HG02938 (cell line): Measurements from ENCODE around the gene TDP2.

Experiments
- ATAC-seq: cut with Tn5 transposase; IDR thresholded peaks from one replicate; pipeline ENCODE4 v1.9.1; 2021; ENCODE audit warnings: mild to moderate bottlenecking, moderate library complexity; ENCODE audit not compliant: unreplicated experiment

Gene TDP2

GRCh38 chr6:24606200-24606930 lies 60.3 kb downstream of the TDP2 start:
- ATAC-seq = no peak

DNA sequence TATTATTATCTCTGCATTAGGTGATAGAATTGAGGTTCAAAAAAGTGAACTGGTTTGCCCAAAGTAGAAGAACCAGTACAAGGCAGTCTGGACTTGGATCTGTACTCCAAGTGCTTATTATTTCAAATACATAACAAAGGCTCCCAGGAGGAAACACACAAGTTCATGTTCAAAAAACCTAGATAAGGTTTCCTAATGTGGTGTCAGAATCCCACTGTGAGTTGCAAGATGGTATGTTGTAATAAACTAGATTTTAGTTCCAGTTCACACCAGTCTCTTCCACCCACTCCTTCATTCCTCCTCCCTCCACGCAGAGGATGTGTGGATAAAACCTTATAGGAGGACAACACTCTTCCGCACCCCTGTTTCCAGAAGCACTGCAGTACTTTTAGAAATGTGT lies 63.5 kb downstream of the TDP2 start:
- ATAC-seq = no peak

GRCh38 chr6:24600903-24601302 lies 65.8 kb downstream of the TDP2 start:
- ATAC-seq = no peak
